ENCODE data around the gene PRKCI.

Gene PRKCI

GRCh38 chr3:170346481-170347392 lies 124.5 kb downstream of the PRKCI start:
- no peak for DNase-seq

GRCh38 chr3:170350515-170351413 lies 128.5 kb downstream of the PRKCI start:
- DNase-seq = no peak

GRCh38 chr3:170352936-170353335 lies 130.7 kb downstream of the PRKCI start:
- no peak for DNase-seq

- DNase-seq = no peak
Measured at GRCh38 chr3:170353485-170353884, 131.3 kb downstream of the PRKCI start.

- no peak for DNase-seq
Measured at GRCh38 chr3:170354760-170355159, 132.5 kb downstream of the PRKCI start.
